Large intestine (tissue), 3 donors: ENCODE measurements around the gene CTBP2. TPM values are rescaled to one million over a fixed set of nuclear protein-coding genes. Genes with fewer than 3 reads are reported as not detected.

Experiments
- DNase-seq, 2 donors: peaks; one replicate each; pipeline versions ENCODE4 v3.0.0 to v3.0.0-alpha.2; 2013
- H3K27ac ChIP-seq: one replicate; pipeline ENCODE4 v1.5.1; 2013; ENCODE audit warnings: low read length
- H3K27me3 ChIP-seq: 2 replicates; pipeline ENCODE4 v1.6.1; 2013; ENCODE audit warnings: low read length; ENCODE audit not compliant: control insufficient read depth, insufficient read depth
- H3K36me3 ChIP-seq: 2 replicates; pipeline ENCODE4 v1.6.1; 2013; ENCODE audit warnings: low read length; ENCODE audit not compliant: control insufficient read depth, insufficient read depth
- H3K4me1 ChIP-seq: one replicate; pipeline ENCODE4 v1.6.1; 2013; ENCODE audit warnings: low read length; ENCODE audit not compliant: control insufficient read depth, insufficient read depth
- H3K4me3 ChIP-seq: one replicate; pipeline ENCODE4 v1.5.1; 2013; ENCODE audit warnings: low read length
- H3K9me3 ChIP-seq: one replicate; pipeline ENCODE4 v1.6.1; 2013; ENCODE audit warnings: mild to moderate bottlenecking, low read depth, low read length, moderate library complexity; ENCODE audit not compliant: control insufficient read depth
- WGBS: methylation state at CpG from one replicate; pipeline ENCODE4 v1.1.5; 2013; ENCODE audit warnings: low lambda C conversion rate; ENCODE audit not compliant: insufficient coverage; 5-methylcytosine and 5-hydroxymethylcytosine counted together
- polyA plus RNA-seq: library from polyadenylated mRNA; unstranded; fragments of 120-200 nt; gene quantifications from one replicate; pipeline ENCODE4 v1.2.1, GENCODE V29; 2013

CTBP2 gene
- polyA plus RNA-seq, 1 donor = 60.1 TPM

DNA sequence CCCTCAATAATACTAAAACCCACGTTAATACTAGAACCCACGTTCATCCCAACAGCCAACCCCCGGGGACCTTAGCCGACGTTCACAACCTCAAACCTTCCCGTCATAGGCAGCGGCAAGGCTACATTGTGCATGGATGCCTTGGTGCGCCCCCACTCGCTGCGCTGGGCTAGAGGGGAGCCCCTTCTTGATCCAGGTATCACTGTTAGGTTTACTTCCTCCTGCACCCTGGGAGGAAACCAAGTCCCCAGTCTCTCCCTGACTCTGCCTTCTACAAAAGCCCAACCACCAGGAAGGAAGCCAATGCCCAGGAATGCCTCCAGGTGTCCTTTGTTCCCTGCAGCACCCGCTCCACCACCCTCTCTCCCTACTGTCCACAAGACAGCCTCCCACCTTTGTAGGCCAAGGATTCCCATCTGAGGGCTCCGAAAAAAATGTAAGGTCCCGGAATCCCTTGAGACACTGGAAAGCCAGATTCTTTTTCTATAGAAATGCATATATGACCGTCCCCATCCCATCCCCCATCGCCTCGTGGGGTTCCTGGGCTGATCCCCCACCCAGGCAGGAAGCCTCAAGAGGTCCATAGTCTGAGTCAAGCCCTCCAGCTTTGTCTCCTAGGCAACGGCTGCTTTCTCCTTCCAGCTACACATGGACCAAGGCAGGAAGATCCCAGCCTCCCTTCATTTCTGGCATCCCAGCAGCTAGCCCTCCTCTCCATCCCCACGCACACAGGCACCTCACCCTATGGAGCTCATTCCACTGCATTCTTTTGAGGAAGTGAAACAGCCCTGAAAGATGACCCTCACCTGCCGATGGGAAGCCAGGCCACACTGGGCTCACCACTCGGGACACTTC lies 25.2 kb downstream of the CTBP2 start:
- Histone ChIP-seq H3K36me3 (peaks cover 61% of the 10 kb centered on the region), H3K27ac (no peak overlapping the region), H3K4me3 (no peak overlapping the region), H3K4me1 (peaks cover 20% of the 10 kb centered on the region), H3K27me3 (no peaks in the 10 kb centered on the region), H3K9me3 (no peaks in the 10 kb centered on the region)
- no peak for DNase-seq
- WGBS = 80% methylated on average over 3 of the region's 20 CpGs

DNA sequence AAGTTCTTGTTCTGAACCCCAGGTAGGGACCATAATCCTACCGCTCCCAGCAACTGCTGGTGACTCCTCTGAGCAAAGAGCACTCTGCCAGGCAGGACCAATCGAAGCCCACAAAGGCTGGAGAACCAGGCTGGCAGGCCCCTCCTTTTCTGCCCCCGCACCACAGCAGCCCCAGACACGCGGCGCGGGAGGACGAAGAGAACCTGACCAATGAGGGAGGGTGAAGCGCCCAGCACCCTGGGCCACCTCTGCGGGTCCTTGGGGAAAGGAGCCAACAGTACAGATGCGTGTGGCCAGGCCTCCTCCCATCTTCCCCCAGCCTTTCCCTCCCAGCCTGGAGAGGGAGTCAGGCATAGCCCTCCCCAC lies 25.9 kb downstream of the CTBP2 start:
- H3K27me3 ChIP-seq = no peaks in the 10 kb centered on the region
- peaks cover 20% of the 10 kb centered on the region for H3K4me1 ChIP-seq
- H3K27ac ChIP-seq = no peak overlapping the region
- DNase-seq = peak in 1 of 2 donors; percentile 42
- no peak overlapping the region for H3K4me3 ChIP-seq
- peaks cover 62% of the 10 kb centered on the region for H3K36me3 ChIP-seq
- no CpG with 5 or more reads among the region's 11 CpGs for WGBS
- no peaks in the 10 kb centered on the region for H3K9me3 ChIP-seq

DNA sequence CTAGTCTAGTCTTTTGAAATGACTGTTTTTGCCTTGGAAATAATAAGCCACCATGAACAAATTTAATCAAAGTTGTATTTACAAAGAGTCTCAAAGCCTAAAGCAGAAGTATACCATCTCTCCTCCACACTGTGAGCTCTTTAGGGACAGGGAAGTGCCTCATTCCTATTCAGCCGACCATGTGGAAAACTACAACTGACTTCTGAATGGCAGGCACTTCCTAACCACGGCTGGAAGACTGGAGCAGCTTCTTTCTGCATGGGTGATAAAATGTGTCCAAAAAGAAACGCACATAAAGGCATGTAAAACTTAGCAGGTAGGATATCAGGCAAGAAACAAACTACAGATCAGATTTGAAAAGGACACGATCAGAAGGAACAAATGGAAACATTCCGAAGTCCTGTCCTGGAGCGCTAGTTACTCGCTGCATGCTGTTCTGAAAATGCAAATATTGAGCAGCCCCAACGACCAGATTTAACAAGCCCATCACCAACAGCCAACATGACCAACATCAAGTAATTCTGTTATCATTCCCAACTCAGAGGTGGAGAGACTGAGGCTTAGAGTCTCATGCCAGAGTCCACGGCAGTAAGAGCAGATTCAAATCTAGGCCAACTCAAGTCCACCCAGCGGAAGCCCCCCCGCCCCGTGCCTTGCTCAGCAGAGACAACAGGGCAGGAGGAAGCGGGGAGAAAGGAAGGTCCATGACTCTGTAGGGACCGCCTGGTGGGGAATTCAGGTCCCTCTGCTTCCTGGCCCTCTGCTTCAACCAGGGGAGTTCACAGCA lies 26.5 kb downstream of the CTBP2 start:
- 75% methylated on average over 1 of the region's 14 CpGs for WGBS
- Histone ChIP-seq H3K36me3 (peaks cover 61% of the 10 kb centered on the region), H3K27ac (no peak overlapping the region), H3K9me3 (no peaks in the 10 kb centered on the region), H3K4me1 (peaks cover 20% of the 10 kb centered on the region), H3K27me3 (no peaks in the 10 kb centered on the region), H3K4me3 (no peak overlapping the region)
- no peak for DNase-seq

DNA sequence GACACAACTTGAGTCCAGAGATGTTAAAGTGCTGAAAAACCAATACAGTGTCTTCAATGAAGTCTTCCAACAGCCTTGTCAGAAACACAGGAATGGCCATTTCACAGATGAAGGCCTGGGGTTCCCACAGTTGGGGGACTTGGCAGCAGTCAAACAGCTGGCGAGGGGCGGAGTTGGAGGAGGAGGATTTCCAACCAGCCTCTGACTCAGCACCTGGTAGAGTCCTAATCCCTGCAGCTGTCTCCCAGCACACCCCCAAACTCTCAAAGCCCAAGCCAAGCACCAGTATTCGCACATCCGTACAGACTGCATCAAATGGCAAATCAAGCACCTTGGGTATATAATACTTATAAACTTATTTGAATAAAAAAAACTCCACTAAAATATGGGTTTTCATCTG lies 28.0 kb downstream of the CTBP2 start:
- no CpG with 5 or more reads among the region's 4 CpGs for WGBS
- H3K36me3 ChIP-seq = peaks cover 61% of the 10 kb centered on the region
- no peak for DNase-seq
- no peaks in the 10 kb centered on the region for H3K27me3 ChIP-seq
- H3K4me1 ChIP-seq = peaks cover 17% of the 10 kb centered on the region
- no peak overlapping the region for H3K4me3 ChIP-seq
- H3K9me3 ChIP-seq = no peaks in the 10 kb centered on the region
- H3K27ac ChIP-seq = no peak overlapping the region

DNA sequence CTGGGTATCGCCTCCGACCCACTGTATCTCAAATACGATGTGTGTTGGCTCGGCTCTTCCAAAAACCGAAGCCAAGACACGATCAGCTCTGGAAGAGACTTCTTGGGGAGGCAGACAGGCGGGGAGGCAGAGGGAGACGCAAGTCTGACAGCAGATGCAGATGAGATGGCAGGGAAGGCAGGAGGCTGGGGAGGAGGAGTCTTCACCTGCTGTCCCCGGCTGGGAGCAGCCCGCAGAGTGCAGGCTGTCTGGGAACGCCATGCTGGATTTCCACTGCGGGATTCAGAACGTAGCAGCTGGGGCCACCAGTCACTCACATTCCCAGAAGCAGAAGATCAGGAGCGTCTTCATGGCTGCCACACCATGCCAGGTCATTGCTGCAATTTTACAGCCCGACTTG lies 29.4 kb downstream of the CTBP2 start:
- no peak for DNase-seq
- Histone ChIP-seq H3K36me3 (peaks cover 59% of the 10 kb centered on the region), H3K4me3 (no peak overlapping the region), H3K4me1 (peaks cover 4% of the 10 kb centered on the region), H3K9me3 (no peaks in the 10 kb centered on the region), H3K27me3 (no peaks in the 10 kb centered on the region), H3K27ac (no peak overlapping the region)
- WGBS = 95% methylated on average over 4 of the region's 15 CpGs

DNA sequence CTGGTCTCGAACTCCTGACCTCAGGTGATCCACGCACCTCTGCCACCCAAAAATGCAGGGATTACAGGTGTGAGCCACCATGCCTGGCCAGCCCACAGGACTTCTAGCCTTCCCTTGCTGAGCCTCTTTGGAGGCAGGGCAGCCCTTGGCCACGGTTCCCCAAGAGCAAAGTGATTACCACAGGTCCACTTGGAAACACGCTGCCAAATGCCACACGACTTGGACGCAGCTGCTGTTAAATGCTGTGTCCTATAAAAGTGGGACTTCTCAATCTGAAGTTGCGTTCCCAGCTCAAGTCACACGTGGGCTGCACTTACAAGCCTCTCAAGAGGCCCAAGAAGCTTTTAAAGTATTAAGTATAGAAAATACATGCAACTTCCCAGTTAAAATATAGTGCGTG lies 30.1 kb downstream of the CTBP2 start:
- Histone ChIP-seq H3K27me3 (no peaks in the 10 kb centered on the region), H3K9me3 (no peaks in the 10 kb centered on the region), H3K27ac (no peak overlapping the region), H3K4me3 (no peak overlapping the region), H3K36me3 (peaks cover 56% of the 10 kb centered on the region), H3K4me1 (peaks cover 3% of the 10 kb centered on the region)
- no peak for DNase-seq
- no CpG with 5 or more reads among the region's 9 CpGs for WGBS

DNA sequence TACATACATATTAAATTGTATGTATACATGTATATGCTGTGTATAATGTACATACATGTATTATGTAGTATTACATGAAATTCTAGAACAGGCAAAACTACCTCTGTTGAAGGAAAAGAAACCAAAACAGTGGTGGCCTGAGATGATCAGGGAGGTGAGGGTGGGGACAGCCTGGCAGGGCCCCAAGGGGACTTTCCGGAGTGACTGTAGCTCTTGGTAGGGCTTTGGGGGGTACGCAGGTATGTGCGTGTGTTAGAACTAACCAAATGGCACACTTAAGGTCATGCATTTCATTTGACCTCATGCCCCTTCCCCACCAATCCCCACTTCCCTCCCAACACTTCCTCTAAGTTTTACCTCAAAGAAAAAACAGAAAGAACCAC lies 31.3 kb downstream of the CTBP2 start:
- no peaks in the 10 kb centered on the region for H3K9me3 ChIP-seq
- no peak for DNase-seq
- no peak overlapping the region for H3K4me3 ChIP-seq
- peaks cover 54% of the 10 kb centered on the region for H3K36me3 ChIP-seq
- H3K27ac ChIP-seq = no peak overlapping the region
- H3K4me1 ChIP-seq = peaks cover 4% of the 10 kb centered on the region
- WGBS = 90% methylated on average over 2 of the region's 3 CpGs
- no peaks in the 10 kb centered on the region for H3K27me3 ChIP-seq

DNA sequence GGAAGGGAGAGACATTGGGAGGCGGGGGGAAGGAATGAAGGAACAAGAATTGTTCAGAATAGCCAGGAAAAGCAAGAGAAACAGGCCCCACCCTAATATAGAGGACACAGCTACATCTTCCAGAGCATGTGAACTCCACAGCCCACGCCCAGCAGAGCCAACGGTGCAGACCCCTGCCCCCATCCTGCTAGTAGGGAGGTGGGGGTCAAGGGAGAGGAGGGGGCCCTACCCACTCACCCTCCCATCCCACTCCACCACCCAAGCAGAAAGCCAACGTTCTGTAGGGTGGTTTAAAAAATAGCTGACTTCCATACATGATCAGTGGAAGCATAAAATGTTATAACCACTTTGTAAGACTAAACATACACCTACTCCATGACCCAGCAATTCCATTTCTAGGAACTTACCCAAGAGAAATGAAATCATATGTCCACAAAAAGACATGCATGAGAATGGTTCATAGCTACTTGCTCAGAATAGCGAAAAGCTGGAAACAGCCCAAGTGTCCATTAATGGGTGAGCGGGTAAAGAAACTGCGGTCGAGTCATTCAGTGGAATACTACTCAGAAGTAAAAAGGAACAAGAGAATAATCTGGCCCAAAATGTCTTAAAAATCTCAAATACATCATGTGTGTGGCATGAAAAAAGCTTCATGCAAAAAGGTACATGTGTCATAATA lies 31.8 kb downstream of the CTBP2 start:
- no peaks in the 10 kb centered on the region for H3K27me3 ChIP-seq
- H3K9me3 ChIP-seq = no peaks in the 10 kb centered on the region
- peaks cover 9% of the 10 kb centered on the region for H3K4me1 ChIP-seq
- no peak for DNase-seq
- peaks cover 54% of the 10 kb centered on the region for H3K36me3 ChIP-seq
- no peak overlapping the region for H3K27ac ChIP-seq
- WGBS = no CpG with 5 or more reads among the region's 8 CpGs
- H3K4me3 ChIP-seq = no peak overlapping the region

DNA sequence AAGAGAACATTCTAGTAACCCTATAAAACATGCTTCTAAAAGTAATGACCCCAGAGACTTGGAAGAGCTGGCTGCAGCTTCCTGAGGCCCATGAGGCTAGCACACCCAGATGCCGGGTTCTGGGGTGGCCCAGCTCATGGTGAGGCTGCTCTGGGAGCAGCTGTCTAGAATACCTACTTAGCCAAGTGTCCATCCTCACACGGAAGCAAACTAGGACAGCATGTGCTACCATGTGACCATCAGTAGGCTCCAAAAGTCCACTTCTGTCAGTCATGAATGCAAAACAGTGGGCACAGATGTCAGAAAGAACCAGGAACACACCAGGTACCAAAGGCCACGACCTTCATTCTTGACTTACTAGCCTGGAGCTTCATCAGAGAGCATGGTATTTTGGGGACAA lies 32.4 kb downstream of the CTBP2 start:
- peak in 1 of 2 donors; percentile 65 for DNase-seq
- Histone ChIP-seq H3K27ac (no peak overlapping the region), H3K4me1 (peaks cover 13% of the 10 kb centered on the region), H3K27me3 (no peaks in the 10 kb centered on the region), H3K9me3 (no peaks in the 10 kb centered on the region), H3K36me3 (peaks cover 49% of the 10 kb centered on the region), H3K4me3 (no peak overlapping the region)
- WGBS = no CpG with 5 or more reads among the region's 3 CpGs

DNA sequence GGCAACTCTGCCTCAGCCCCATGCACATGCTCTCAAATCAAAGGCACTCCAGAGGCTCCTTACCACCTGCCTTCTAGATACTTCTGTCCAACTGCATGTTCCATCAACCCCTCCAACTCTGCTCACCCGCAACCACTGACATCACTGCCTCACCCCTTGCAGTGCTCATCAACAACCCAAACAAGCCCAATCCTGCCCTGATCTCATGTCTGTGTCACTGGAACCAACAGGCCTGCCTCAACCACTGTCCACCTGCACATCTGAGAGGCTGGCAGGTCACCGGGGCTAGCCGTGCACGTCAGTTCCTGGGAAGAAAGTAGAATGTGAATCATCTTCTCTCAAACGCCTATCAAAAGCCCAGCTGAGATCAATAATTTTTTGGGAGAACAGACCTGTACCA lies 33.3 kb downstream of the CTBP2 start:
- no peak for DNase-seq
- peaks cover 13% of the 10 kb centered on the region for H3K4me1 ChIP-seq

More for the DNA sequence above, 33.3 kb downstream of the CTBP2 start:
- Histone ChIP-seq H3K4me3 (no peak overlapping the region), H3K36me3 (peaks cover 50% of the 10 kb centered on the region), H3K27me3 (no peaks in the 10 kb centered on the region), H3K9me3 (no peaks in the 10 kb centered on the region), H3K27ac (no peak overlapping the region)
- WGBS = no CpG with 5 or more reads among the region's 5 CpGs
